ENCODE data around the gene AKAP13.

- TF ChIP-seq CTCF (IDR thresholded peaks at IDR 0.05): no peak
- TF ChIP-seq POLR2A (IDR thresholded peaks at IDR 0.05): no peak
Observed at GRCh38 chr15:85453144-85453872, 72.9 kb downstream of the AKAP13 start.
